Upper lobe of left lung (tissue), 4 donors: Measurements from ENCODE around the gene TMC6.
"Not testable (repeated sequence)": the region's sequence is repeated elsewhere in the genome, so short reads cannot be mapped to it uniquely, and the experiment has no call there.

ENCODE experiments used
- EP300 ChIP-seq, 4 donors: sonication (generic); formaldehyde crosslinking; IDR thresholded peaks; one replicate each; pipeline ENCODE4 v1.5.1; 2017; ENCODE audit warnings: antibody characterized with exemption in 4 of 4, control low read depth in 2 of 4
- POLR2A ChIP-seq, 4 donors: fragments of 450-650 bp; IDR thresholded peaks; one replicate each; pipeline ENCODE4 v1.5.1; 2016 to 2017; ENCODE audit warnings: antibody characterized with exemption in 4 of 4, mild to moderate bottlenecking in 2 of 4
- POLR2AphosphoS5 ChIP-seq, 2 donors: sonication (generic); formaldehyde crosslinking; IDR thresholded peaks; one replicate each; pipeline ENCODE4 v1.5.1; 2017; ENCODE audit warnings: antibody characterized with exemption in 2 of 2
- TF ChIP-seq, protein P1 (sequence below), 6 experiments: fragments of 450-650 bp in 4 of 6; fragments of 200-600 bp in 2 of 6; sonication (generic) in 2 of 6; IDR thresholded peaks; one replicate each; pipeline ENCODE4 v1.5.1; 2016 to 2019; ENCODE audit warnings: antibody characterized with exemption in 6 of 6

- TF ChIP-seq, protein P1, sequence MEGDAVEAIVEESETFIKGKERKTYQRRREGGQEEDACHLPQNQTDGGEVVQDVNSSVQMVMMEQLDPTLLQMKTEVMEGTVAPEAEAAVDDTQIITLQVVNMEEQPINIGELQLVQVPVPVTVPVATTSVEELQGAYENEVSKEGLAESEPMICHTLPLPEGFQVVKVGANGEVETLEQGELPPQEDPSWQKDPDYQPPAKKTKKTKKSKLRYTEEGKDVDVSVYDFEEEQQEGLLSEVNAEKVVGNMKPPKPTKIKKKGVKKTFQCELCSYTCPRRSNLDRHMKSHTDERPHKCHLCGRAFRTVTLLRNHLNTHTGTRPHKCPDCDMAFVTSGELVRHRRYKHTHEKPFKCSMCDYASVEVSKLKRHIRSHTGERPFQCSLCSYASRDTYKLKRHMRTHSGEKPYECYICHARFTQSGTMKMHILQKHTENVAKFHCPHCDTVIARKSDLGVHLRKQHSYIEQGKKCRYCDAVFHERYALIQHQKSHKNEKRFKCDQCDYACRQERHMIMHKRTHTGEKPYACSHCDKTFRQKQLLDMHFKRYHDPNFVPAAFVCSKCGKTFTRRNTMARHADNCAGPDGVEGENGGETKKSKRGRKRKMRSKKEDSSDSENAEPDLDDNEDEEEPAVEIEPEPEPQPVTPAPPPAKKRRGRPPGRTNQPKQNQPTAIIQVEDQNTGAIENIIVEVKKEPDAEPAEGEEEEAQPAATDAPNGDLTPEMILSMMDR (IDR thresholded peaks at IDR 0.05) = not testable (repeated sequence)
- TF ChIP-seq POLR2A, POLR2AphosphoS5, EP300 (IDR thresholded peaks at IDR 0.05): not testable (repeated sequence)
Observed at GRCh38 chr17:78115803-78116202, 12.8 kb downstream of the TMC6 start.
